Purkinje cell (primary cell): ENCODE data around the gene KCNQ1. TPM values are rescaled to one million over a fixed set of nuclear protein-coding genes. Genes with fewer than 3 reads are reported as not detected.

Experiments
- polyA plus RNA-seq: library from polyadenylated mRNA; unstranded; fragments of >200 nt; fragmentation: Nextera tagmentation; gene quantifications from 2 replicates; pipeline ENCODE4 v1.2.1, GENCODE V29; 2014

Gene KCNQ1
- polyA plus RNA-seq, result not detected in 2 replicates

GRCh38 chr11:2444821-2445745 is at the start of gene KCNQ1:
Gene KCNQ1 (plus strand): TSS chr11:2445008. CDS start chr11:2445099, 91 bp downstream.

GRCh38 chr11:2400069-2400761 is 44.6 kb upstream of the KCNQ1 start, which contains the start of gene TSSC4:
Gene TSSC4 (plus strand): TSS chr11:2400750. CDS start chr11:2402634, 1,884 bp downstream.

GRCh38 chr11:2443881-2444820 is 657 bp upstream of the KCNQ1 start, which contains the start of gene TRPM5:
Gene TRPM5 (minus strand): TSS chr11:2444514. CDS start chr11:2423036, 21,478 bp downstream.

GRCh38 chr11:2699531-2700414 is 255.0 kb downstream of the KCNQ1 start, which contains the start of gene KCNQ1OT1:
Gene KCNQ1OT1 (minus strand): TSS chr11:2699994.

GRCh38 chr11:2885678-2886081 is 440.9 kb downstream of the KCNQ1 start, which contains the start of gene CDKN1C:
Gene CDKN1C (minus strand): TSS chr11:2885775. CDS start chr11:2885456, 319 bp downstream.

Other genes with a start within 250 kb of the KCNQ1 start
- gene ASCL2, start 174.4 kb upstream of the KCNQ1 start, polyA plus RNA-seq, result not detected in 2 replicates
- gene C11orf21, start 143.1 kb upstream of the KCNQ1 start, polyA plus RNA-seq, result not detected in 2 replicates
- not detected in 2 replicates for gene TSPAN32, start 143.0 kb upstream of the KCNQ1 start, polyA plus RNA-seq
- gene CD81, start 67.7 kb upstream of the KCNQ1 start, polyA plus RNA-seq, result 41.5 and 50.9 TPM in 2 replicates
- gene TSSC4, start 44.3 kb upstream of the KCNQ1 start, polyA plus RNA-seq, result 3.6 and 4.8 TPM in 2 replicates
- not detected in 2 replicates for gene TRPM5, start 494 bp upstream of the KCNQ1 start, polyA plus RNA-seq